ENCODE data around the gene TSPAN11.
"Not testable (repeated sequence)": the region's sequence is repeated elsewhere in the genome, so short reads cannot be mapped to it uniquely, and the experiment has no call there.

The TSPAN11 gene

DNA sequence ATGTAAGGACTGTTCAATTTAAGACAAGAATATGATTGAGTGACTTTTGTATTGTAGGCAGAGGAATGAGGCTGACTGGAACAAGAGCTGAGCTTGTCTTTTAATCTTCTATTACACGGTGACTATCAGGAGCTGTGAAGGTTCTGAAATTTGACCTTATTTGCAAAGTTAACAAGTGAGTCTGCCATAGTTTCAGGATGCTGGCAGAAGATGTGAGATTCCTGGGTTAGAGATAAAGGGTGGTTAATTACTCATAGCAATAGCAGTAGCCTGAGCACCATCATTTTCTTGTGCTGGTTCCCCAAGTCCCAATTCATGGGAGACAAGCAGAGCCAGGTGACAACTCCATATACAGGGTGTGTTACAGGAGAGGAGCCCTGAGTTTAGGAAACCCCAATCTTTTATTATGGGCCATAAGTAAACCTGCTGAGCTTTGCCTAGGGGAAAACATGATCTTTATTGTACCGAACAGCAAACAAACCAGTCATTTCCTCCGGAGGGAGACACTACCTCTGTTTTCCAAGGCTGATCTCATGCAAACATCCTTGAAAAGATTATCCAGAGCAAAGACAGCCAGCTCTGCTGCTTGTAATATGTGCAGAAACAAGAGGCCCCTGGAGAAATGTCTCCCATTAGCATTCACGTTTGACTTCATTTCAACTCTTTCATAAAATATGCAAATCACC is 95.4 kb downstream of the TSPAN11 start:
- DNase-seq: no peak

DNA sequence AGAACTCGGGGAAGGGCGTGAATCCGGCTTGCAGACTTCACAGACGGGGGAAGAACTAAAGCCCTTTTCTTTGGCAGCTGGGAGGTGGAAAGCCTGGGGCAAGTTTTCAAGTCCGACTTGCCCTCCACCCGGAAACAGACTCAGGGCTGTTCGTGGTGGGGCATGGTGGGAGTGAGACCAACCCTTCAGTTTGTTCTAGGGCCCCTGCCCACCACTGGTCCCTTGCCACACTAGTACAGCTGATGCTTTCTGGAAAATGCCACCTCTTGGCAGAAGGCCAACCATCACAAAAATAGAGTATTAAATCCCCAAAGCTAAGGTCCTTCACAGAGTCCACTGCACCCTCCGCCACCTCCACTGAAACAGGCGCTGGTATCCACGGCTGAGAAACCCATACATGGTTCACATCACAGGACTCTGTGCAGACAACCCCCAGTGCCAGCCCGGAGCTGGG is 96.8 kb downstream of the TSPAN11 start:
- DNase-seq: no peak

DNA sequence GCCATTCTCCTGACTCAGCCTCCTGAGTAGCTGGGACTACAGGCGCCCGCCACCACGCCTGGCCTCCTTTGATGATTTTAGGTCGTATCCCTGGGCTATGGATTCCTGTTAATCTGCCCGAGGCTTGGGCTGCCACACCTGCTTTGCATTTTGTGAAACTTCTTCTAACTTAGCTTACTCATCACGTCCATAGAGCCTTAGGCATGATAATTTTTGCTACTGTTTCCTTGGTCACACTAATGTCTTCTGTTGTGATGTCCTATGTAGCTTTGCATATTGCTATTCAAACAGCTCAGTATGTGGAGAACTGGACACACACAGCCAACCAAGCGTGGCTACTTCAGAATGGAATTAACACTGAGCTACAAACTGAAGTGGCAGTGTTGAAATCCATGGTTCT is 99.7 kb downstream of the TSPAN11 start:
- DNase-seq: no peak

- DNase-seq: not testable (repeated sequence)
These were observed 100.5 kb downstream of the TSPAN11 start for GRCh38 chr12:31027006-31027405.

DNA sequence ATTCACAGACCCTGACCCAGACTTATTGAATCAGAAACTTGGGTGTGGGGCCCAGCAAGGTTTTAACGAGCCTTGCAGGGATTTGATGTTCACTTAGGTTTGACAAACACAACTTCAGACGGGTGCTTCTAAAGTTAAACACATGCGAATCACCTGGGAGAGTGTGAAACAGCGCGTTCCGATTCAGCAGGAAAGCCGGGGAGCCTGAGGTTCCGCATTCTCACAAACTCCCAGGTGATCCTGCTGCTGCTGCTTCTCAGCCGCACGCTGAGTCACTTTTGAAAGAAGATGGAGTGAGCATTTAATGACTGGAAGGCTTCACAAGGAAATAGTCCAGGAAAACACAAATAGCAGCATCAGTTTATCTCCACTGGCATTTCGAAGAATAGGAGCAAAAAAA is 102.9 kb downstream of the TSPAN11 start:
- no peak for DNase-seq

DNA sequence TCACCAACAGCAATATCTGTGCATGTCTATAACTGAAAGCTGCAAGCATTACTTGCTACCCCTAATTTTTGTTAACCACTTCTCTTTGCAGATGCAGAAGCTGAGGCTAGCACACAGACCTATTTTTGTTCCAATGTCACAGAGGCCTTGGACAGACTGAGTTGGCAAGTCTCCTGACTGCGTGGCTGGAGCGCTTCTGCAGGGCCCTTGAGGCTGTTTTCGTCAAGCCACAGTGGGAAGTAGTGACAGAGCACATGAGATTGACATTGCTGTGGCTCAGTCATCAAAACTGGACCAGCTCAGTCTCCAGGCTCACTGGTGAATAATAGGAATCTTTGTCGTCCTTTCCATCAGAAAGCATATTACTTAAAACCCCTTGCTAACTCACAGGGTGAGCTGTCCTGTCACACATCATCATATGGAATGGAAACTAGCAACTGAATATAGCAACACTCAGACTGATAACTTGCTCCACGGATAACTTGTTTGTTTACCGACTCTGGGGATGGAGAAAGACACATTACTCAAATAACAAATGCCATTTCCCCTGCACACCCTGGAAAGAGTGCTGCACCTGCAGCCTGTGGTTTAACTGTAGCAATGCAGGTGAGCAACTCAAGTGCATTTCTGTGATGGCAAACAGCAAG is 103.5 kb downstream of the TSPAN11 start:
- no peak for DNase-seq

- DNase-seq: no peak
These were observed 105.4 kb downstream of the TSPAN11 start for GRCh38 chr12:31031951-31032335.

- DNase-seq: no peak
These were observed 106.6 kb downstream of the TSPAN11 start for GRCh38 chr12:31033146-31033545.

- DNase-seq: no peak
These were observed 107.1 kb downstream of the TSPAN11 start for GRCh38 chr12:31033681-31034080.

- no peak for DNase-seq
These were observed 107.8 kb downstream of the TSPAN11 start for GRCh38 chr12:31034372-31034771.

DNA sequence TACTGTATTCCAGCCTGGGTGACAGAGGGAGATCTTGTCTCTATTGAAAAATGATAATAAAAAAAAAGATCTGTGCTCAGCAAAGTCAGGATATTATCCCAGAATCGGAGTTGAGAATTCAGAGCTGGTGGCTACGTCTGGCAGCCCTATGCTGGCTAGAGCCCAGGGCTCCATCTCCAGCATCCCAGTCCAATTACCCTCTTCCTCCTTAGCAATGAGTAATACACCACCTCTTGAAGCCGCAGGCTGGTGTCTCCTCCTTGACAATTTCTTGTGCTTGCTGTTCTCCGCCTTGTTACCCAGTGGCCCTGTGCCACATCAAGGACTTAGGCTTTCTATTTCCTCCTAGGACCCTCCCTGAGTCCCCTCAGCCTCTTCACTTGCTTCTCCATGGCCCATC is 108.7 kb downstream of the TSPAN11 start:
- DNase-seq: no peak

DNA sequence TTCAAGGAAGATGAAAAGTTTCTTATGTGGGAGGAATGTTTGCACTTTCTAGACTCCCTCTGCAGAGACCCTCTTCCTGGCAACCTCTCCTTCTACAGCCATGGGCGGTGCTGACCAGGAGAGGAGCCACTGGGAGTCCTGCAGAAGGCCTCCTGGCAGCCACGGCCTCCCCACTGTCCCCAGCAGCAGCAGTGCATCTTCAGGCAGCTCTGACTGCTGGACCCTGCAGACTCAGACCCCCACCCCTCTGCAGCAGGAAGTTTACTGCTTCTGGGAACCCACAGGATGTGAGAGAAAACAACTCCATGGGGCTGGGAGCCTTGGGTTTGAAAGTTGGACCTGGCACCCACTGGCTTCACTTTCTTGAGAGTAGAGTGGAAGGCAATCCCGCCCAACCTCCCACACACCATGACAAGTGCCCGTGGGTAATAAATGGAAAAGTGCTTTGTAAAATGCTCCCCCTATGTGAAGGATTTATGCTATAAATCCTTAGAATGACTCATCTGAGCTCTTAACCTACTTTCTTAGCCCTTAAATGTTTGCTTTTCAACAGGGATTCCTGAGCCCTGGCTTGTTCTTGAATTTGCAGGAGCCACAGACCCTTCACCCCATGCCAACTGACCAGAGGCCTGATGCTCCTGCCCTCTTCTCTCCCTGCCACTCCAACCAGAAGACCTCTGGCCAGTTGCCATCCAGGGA is 109.6 kb downstream of the TSPAN11 start:
- no peak for DNase-seq

DNA sequence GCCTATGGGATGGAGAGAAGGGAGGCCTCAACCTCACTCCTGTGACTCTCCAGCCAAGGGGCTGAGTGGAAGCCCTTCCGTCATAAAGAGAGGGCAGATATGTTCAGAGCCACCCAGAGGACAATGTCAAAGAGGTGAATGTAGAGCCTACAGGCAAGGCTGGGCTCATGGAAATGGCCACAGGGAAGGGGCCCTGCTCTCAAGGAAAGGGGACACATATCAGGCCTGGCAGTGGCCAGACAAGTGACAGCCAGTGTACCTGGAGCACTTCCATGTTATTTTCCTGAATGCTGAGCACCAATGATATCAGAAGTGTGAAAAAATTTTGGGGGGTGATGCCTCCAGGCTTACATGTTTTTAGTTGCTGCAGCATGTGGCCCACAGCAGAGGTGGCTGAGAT is 110.5 kb downstream of the TSPAN11 start:
- DNase-seq: no peak

GRCh38 chr12:31037931-31038330 is 111.4 kb downstream of the TSPAN11 start:
- no peak for DNase-seq

DNA sequence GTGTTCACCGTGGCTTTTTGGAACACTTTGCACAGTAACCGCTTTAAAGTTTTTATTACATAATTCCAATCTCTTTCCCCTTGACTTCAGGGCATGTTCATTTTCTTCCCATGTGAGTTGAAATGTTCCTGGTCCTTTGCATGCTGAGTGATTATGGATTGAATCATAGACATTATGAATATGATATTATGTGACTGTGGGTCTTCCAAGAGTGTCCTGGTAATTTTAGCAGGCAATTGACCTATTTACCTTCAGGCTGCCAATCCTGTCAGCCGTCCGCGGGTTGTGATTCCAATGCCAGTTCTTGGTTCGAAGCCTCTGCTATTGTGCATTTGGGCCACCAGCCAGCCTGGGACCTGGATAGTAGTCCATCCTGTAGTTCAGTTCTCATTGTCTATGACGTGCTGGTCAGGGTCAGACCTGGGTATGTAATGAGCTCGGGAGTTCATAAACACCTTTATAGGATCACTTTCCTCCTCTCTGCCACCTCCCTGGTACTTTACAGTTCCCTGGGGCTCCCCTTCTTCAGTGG is 114.6 kb downstream of the TSPAN11 start:
- no peak for DNase-seq

Measured in CD4-positive, alpha-beta T cell treated with Interleukin-1 beta for 1 hour (primary cell).